K562 (cell line): ENCODE results near the gene FBLIM1. TPM values are rescaled to one million over a fixed set of nuclear protein-coding genes. Genes with fewer than 3 reads are reported as not detected.
A peak's percentile ranks its signal among the peaks of the same experiment; 100 is the strongest.

Experiments
- E2F4 ChIP-seq: sonication (generic); formaldehyde crosslinking; IDR thresholded peaks from 2 replicates; pipeline ENCODE4 v1.8.0; 2022; ENCODE audit warnings: mild to moderate bottlenecking, low read depth, missing genetic modification reagents
- ELF4 ChIP-seq: fragments of 450-650 bp; formaldehyde crosslinking; IDR thresholded peaks from 2 replicates; pipeline ENCODE4 v1.4.0; 2022; ENCODE audit warnings: missing genetic modification characterization
- ETV6 ChIP-seq, 3 experiments: fragments of 150-350 bp in 1 of 3; sonication (generic) in 1 of 3; formaldehyde crosslinking in 1 of 3; IDR thresholded peaks; 2 replicates each; pipeline versions ENCODE4 v1.6.1 to v1.8.0; 2014 to 2022; ENCODE audit warnings: borderline replicate concordance in 2 of 3, low read depth in 2 of 3, antibody characterized with exemption in 1 of 3, low read length in 1 of 3, mild to moderate bottlenecking in 1 of 3, missing genetic modification reagents in 1 of 3
- GATAD2A ChIP-seq: fragments of 450-650 bp; IDR thresholded peaks from 2 replicates; pipeline ENCODE4 v1.6.1; 2017
- GATAD2B ChIP-seq: fragments of 450-650 bp; IDR thresholded peaks from 2 replicates; pipeline ENCODE4 v1.6.1; 2017; ENCODE audit warnings: mild to moderate bottlenecking, borderline replicate concordance
- HMGXB4 ChIP-seq: sonication (generic); formaldehyde crosslinking; IDR thresholded peaks from 2 replicates; pipeline ENCODE4 v1.8.1; 2023; ENCODE audit warnings: mild to moderate bottlenecking, missing genetic modification reagents
- KLF1 ChIP-seq: fragments of 450-650 bp; IDR thresholded peaks from 2 replicates; pipeline ENCODE4 v1.6.1; 2016; ENCODE audit warnings: missing genetic modification characterization, missing compliant biosample characterization
- MAZ ChIP-seq, 2 experiments: fragments of 450-650 bp in 1 of 2; sonication (generic) in 1 of 2; formaldehyde crosslinking; IDR thresholded peaks in 1 of 2; conservative IDR thresholded peaks in 1 of 2; 2 replicates each; pipeline versions ENCODE4 v1.4.0 to v1.5.0; 2020; ENCODE audit warnings: mild to moderate bottlenecking in 1 of 2, missing genetic modification reagents in 1 of 2
- MCM3 ChIP-seq: fragments of 450-650 bp; IDR thresholded peaks from 2 replicates; pipeline ENCODE4 v1.6.1; 2016
- NBN ChIP-seq: fragments of 450-650 bp; IDR thresholded peaks from 2 replicates; pipeline ENCODE4 v1.6.1; 2016; ENCODE audit warnings: low read depth, mild to moderate bottlenecking
- NKRF ChIP-seq: fragments of 450-650 bp; IDR thresholded peaks from 2 replicates; pipeline ENCODE4 v1.6.1; 2016; ENCODE audit warnings: borderline replicate concordance
- PRPF4 ChIP-seq: fragments of 200-400 bp; formaldehyde crosslinking; IDR thresholded peaks from one replicate; pipeline ENCODE4 v1.6.1; 2017; ENCODE audit warnings: low read length, low read depth, mild to moderate bottlenecking; ENCODE audit not compliant: insufficient read depth, poor library complexity, severe bottlenecking
- SETDB1 ChIP-seq: IDR thresholded peaks from one replicate; pipeline ENCODE4 v1.6.1; 2012; ENCODE audit warnings: low read length, control low read depth, inconsistent platforms
- SMARCA5 ChIP-seq: fragments of 450-650 bp; IDR thresholded peaks from 2 replicates; pipeline ENCODE4 v1.6.1; 2016
- TEAD4 ChIP-seq, 2 experiments: sonication (generic) in 1 of 2; formaldehyde crosslinking in 1 of 2; IDR thresholded peaks; 2 replicates each; pipeline versions ENCODE4 v1.6.1 to v1.8.0; 2012 to 2022; ENCODE audit warnings: borderline replicate concordance in 1 of 2, inconsistent platforms in 1 of 2, low read length in 1 of 2, mild to moderate bottlenecking in 1 of 2, missing genetic modification reagents in 1 of 2
- ZNF121 ChIP-seq: sonication (generic); formaldehyde crosslinking; conservative IDR thresholded peaks from 2 replicates; pipeline ENCODE4 v1.8.0; 2022; ENCODE audit warnings: missing genetic modification reagents
- ZNF263 ChIP-seq: sonication (generic); formaldehyde crosslinking; IDR thresholded peaks from 2 replicates; pipeline ENCODE4 v1.8.0; 2022; ENCODE audit warnings: mild to moderate bottlenecking, missing genetic modification reagents, borderline replicate concordance
- ZNF584 ChIP-seq: fragments of 200-800 bp; sonication (Bioruptor generic); IDR thresholded peaks from 2 replicates; pipeline ENCODE4 v1.6.1; 2016; ENCODE audit warnings: low read depth, mild to moderate bottlenecking, missing genetic modification characterization, missing compliant biosample characterization
- ZNF780A ChIP-seq: fragments of 250-450 bp; sonication (Bioruptor Pico); IDR thresholded peaks from 2 replicates; pipeline ENCODE4 v1.5.0; 2021; ENCODE audit warnings: mild to moderate bottlenecking
- polyA plus RNA-seq, 8 experiments: library from polyadenylated mRNA; depleted of rRNA in 4 of 8; stranded (reverse) in 5 of 8; unstranded in 3 of 8; fragments of >200 nt; fragmentation: Nextera tagmentation in 2 of 8; fragmentation: Illumina TruSeq in 1 of 8; extraction: Ambion mirVana in 2 of 8; extraction: Trizol in 1 of 8; gene quantifications; 2 replicates each; pipeline versions ENCODE4 v1.2.1 to v1.2.3, GENCODE V29; 2011 to 2014; ENCODE audit warnings: inconsistent platforms in 1 of 8, missing spikeins in 1 of 8
- total RNA-seq, 7 experiments: library from RNA; depleted of rRNA in 6 of 7; stranded (reverse); fragments of >200 nt in 6 of 7; fragmentation: Illumina TruSeq in 2 of 7; extraction: Trizol in 2 of 7; gene quantifications; 2 replicates each; pipeline versions ENCODE4 v1.2.1 to v1.2.3, GENCODE V29; 2011 to 2021; ENCODE audit warnings: low replicate concordance in 1 of 7

Gene FBLIM1
- total and polyA plus RNA-seq, 9 of the 15 experiments (the other 6 are each of a cell fraction or from before 2014, with no cell fraction given): 0.14 to 0.24 TPM; not detected in 7

- TF ChIP-seq NKRF: peak; percentile 75
- TF ChIP-seq ELF4: peak; percentile 24; the same call in 1 of the 2 replicates
- 0 out of 2 replicates have a peak, but pooled peaks have one; percentile 60 for TF ChIP-seq HMGXB4
- peak; percentile 96 for TF ChIP-seq TEAD4 (IDR thresholded peaks at IDR 0.05; ENCODE audit: low read length)
- TF ChIP-seq TEAD4 (CRISPR knock-in tag; IDR thresholded peaks at IDR 0.05; ENCODE audit: borderline replicate concordance): no peak
- peak; percentile 46 for TF ChIP-seq PRPF4
- no peak for TF ChIP-seq ZNF780A (CRISPR knock-in tag)
- TF ChIP-seq ZNF263 (CRISPR knock-in tag): peak; percentile 72; the same call in 1 of the 2 replicates
- 0 out of 2 replicates have a peak, but pooled peaks have one; percentile 31 for TF ChIP-seq SMARCA5
- TF ChIP-seq ETV6 (IDR thresholded peaks at IDR 0.05; ENCODE audit: borderline replicate concordance in 1 of 2, low read depth in 2 of 2, low read length in 1 of 2): no peak
- TF ChIP-seq ETV6 (CRISPR knock-in tag; IDR thresholded peaks at IDR 0.05; ENCODE audit: borderline replicate concordance): peak; percentile 12; the same call in 1 of the 2 replicates
- peak; percentile 90 for TF ChIP-seq GATAD2A
- no peak for TF ChIP-seq SETDB1
- peak; percentile 92; the same call in 1 of the 2 replicates for TF ChIP-seq GATAD2B
- peak; percentile 75; the same call in 1 of the 2 replicates for TF ChIP-seq KLF1 (tag)
- TF ChIP-seq ZNF121: no peak
- TF ChIP-seq MAZ (CRISPR knock-in tag; conservative IDR thresholded peaks at IDR 0.05 in 1 of 2, IDR thresholded peaks at IDR 0.05 in 1 of 2): peak; percentile 93 to 97
- TF ChIP-seq NBN: no peak; the same call in 1 of the 2 replicates
- TF ChIP-seq MCM3: no peak
- TF ChIP-seq ZNF584 (CRISPR knock-in tag): peak; percentile 85; the same call in 1 of the 2 replicates
- 0 out of 2 replicates have a peak, but pooled peaks have one; percentile 59 for TF ChIP-seq E2F4 (CRISPR knock-in tag)
Observed at GRCh38 chr1:15834406-15835204, 76.0 kb downstream of the FBLIM1 start (continued).
